Sciatic nerve (tissue), 2 donors: ENCODE data around the gene RPL37A. TPM values are rescaled to one million over a fixed set of nuclear protein-coding genes. Genes with fewer than 3 reads are reported as not detected.
A peak's percentile ranks its signal among the peaks of the same experiment; 100 is the strongest.

ENCODE experiments used
- ATAC-seq: fragments of 200-7000 bp; cut with Tn5 transposase; one replicate; pipeline ENCODE4 v1.9.1; 2020; ENCODE audit warnings: mild to moderate bottlenecking, moderate library complexity
- DNase-seq: peaks from one replicate; pipeline ENCODE4 v3.0.0-alpha.2; 2020; ENCODE audit warnings: low spot score
- intact Hi-C: fragments of 100-400 bp; cut with DNase I; formaldehyde crosslinking; loops from one replicate; pipeline ENCODE4 v1.14.2; 2022
- total RNA-seq: library from RNA; stranded (reverse); fragmentation: NEBNext Ultra II Directional; extraction: Animal tissue kit (Norgen Biotek cat#: 25700); gene quantifications from one replicate; pipeline ENCODE4 v1.2.1, GENCODE V29; 2021
- donor health status: DM: no; HTN: no; CAD: no.
- donor health status: DM: no; HTN: no; CAD: no.

Gene RPL37A
- total RNA-seq, 1 donor from 2014 or later, result 1,810 TPM

GRCh38 chr2:216485745-216486144 lies 12.9 kb upstream of the RPL37A start:
- intact Hi-C loops, result no loop called here
- peak; percentile 12 for ATAC-seq
- DNase-seq, result no peak

- intact Hi-C loops, result no loop called here
- ATAC-seq (no peak), DNase-seq (no peak)
Measured at GRCh38 chr2:216486271-216486670, 12.4 kb upstream of the RPL37A start.

- peak; percentile 70 for ATAC-seq
- intact Hi-C loops, result no loop called here
- no peak for DNase-seq
Measured at GRCh38 chr2:216486708-216487107, 11.9 kb upstream of the RPL37A start.

GRCh38 chr2:216490061-216490460 lies 8.6 kb upstream of the RPL37A start:
- DNase-seq (no peak), ATAC-seq (no peak)
- intact Hi-C loops, result no loop called here

- intact Hi-C loops, result no loop called here
- DNase-seq (no peak), ATAC-seq (no peak)
Measured at GRCh38 chr2:216491793-216492596, 6.6 kb upstream of the RPL37A start.

GRCh38 chr2:216492597-216493333 lies 5.9 kb upstream of the RPL37A start:
- intact Hi-C loops, result no loop called here
- ATAC-seq, result no peak
- DNase-seq, result no peak

- DNase-seq, result no peak
- intact Hi-C loops, result no loop called here
- no peak for ATAC-seq
Measured at GRCh38 chr2:216493334-216493685, 5.3 kb upstream of the RPL37A start.

- ATAC-seq, result no peak
- no peak for DNase-seq
- intact Hi-C loops, result no loop called here
Measured at GRCh38 chr2:216495656-216496055, 3.0 kb upstream of the RPL37A start.

GRCh38 chr2:216497382-216498069 lies 1.1 kb upstream of the RPL37A start:
- no peak for DNase-seq
- ATAC-seq, result peak; percentile 3
- intact Hi-C loops, result no loop called here

GRCh38 chr2:216498070-216498378 lies 620 bp upstream of the RPL37A start:
- intact Hi-C loops, result no loop called here
- DNase-seq (no peak), ATAC-seq (no peak)

- DNase-seq (no peak), ATAC-seq (no peak)
- intact Hi-C loops, result no loop called here
Measured at GRCh38 chr2:216499641-216500218, 1.1 kb downstream of the RPL37A start.

GRCh38 chr2:216500572-216500971 lies 1.9 kb downstream of the RPL37A start:
- ATAC-seq (no peak), DNase-seq (no peak)
- intact Hi-C loops, result no loop called here

GRCh38 chr2:216501854-216502253 lies 3.2 kb downstream of the RPL37A start:
- ATAC-seq (no peak), DNase-seq (no peak)
- intact Hi-C loops, result no loop called here

- ATAC-seq (no peak), DNase-seq (no peak)
- intact Hi-C loops, result no loop called here
Measured at GRCh38 chr2:216502381-216503158, 3.9 kb downstream of the RPL37A start.

GRCh38 chr2:216503159-216503629 lies 4.5 kb downstream of the RPL37A start:
- DNase-seq (no peak), ATAC-seq (no peak)
- intact Hi-C loops, result no loop called here

- DNase-seq (no peak), ATAC-seq (no peak)
- intact Hi-C loops, result no loop called here
Measured at GRCh38 chr2:216503697-216504375, 5.2 kb downstream of the RPL37A start.

- DNase-seq, result no peak
- intact Hi-C loops, result no loop called here
- no peak for ATAC-seq
Measured at GRCh38 chr2:216504376-216504762, 5.7 kb downstream of the RPL37A start.
